WERI-Rb-1 (cell line): Measurements from ENCODE around the gene S1PR1.

Source experiments
- DNase-seq: peaks from one replicate; pipeline ENCODE4 v3.0.0-alpha.2; 2020
- H3K27ac ChIP-seq: fragments of 250-450 bp; sonication (Bioruptor Pico); 2 replicates; pipeline ENCODE4 v1.5.1; 2020; ENCODE audit warnings: mild to moderate bottlenecking, moderate library complexity
- H3K27me3 ChIP-seq: fragments of 250-450 bp; sonication (Bioruptor Pico); 2 replicates; pipeline ENCODE4 v1.5.1; 2021; ENCODE audit warnings: mild to moderate bottlenecking, low read depth, moderate library complexity; ENCODE audit not compliant: insufficient read depth, severe bottlenecking
- H3K36me3 ChIP-seq: fragments of 250-450 bp; sonication (Bioruptor Pico); 2 replicates; pipeline ENCODE4 v1.5.1; 2020; ENCODE audit warnings: mild to moderate bottlenecking, moderate library complexity
- H3K4me3 ChIP-seq: 2 replicates; pipeline ENCODE4 v1.5.1; 2011; ENCODE audit warnings: low read depth, mild to moderate bottlenecking, control low read depth, low read length
- H3K9me3 ChIP-seq: fragments of 250-450 bp; sonication (Bioruptor Pico); 2 replicates; pipeline ENCODE4 v1.5.1; 2021; ENCODE audit warnings: mild to moderate bottlenecking, moderate library complexity; ENCODE audit not compliant: severe bottlenecking
- TF ChIP-seq, protein P1 (sequence below): IDR thresholded peaks from 2 replicates; pipeline ENCODE4 v1.5.1; 2011; ENCODE audit warnings: low read depth, mild to moderate bottlenecking, control low read depth, inconsistent platforms, low read length

The S1PR1 gene

DNA sequence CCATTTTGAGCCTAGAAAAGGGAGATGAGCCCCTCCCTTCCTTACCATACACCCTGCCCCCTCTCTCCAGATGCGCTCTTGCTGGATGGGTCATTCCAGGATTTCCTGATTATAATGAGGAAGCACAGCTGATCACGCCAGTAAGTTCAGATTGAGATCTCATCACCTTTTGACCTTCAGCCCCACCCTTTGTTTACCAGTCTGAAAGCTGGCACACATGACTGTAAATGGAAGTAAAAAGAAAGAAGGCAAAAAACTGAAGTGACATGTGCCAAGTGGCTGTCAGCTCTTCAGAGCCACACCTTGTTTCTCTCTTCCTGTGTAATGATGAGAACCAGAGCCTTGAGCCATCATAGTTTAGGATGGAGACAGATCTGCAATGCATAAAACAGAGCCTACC lies 27.9 kb downstream of the S1PR1 start:
- TF ChIP-seq, protein P1, sequence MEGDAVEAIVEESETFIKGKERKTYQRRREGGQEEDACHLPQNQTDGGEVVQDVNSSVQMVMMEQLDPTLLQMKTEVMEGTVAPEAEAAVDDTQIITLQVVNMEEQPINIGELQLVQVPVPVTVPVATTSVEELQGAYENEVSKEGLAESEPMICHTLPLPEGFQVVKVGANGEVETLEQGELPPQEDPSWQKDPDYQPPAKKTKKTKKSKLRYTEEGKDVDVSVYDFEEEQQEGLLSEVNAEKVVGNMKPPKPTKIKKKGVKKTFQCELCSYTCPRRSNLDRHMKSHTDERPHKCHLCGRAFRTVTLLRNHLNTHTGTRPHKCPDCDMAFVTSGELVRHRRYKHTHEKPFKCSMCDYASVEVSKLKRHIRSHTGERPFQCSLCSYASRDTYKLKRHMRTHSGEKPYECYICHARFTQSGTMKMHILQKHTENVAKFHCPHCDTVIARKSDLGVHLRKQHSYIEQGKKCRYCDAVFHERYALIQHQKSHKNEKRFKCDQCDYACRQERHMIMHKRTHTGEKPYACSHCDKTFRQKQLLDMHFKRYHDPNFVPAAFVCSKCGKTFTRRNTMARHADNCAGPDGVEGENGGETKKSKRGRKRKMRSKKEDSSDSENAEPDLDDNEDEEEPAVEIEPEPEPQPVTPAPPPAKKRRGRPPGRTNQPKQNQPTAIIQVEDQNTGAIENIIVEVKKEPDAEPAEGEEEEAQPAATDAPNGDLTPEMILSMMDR: no peak
- DNase-seq: no peak
- no peaks in the 10 kb centered on the region for H3K9me3 ChIP-seq

GRCh38 chr1:101265684-101266083 lies 28.9 kb downstream of the S1PR1 start:
- no peaks in the 10 kb centered on the region for H3K27me3 ChIP-seq
- TF ChIP-seq, protein P1: no peak
- no peak overlapping the region for H3K27ac ChIP-seq
- H3K9me3 ChIP-seq: no peaks in the 10 kb centered on the region
- DNase-seq: no peak
- no peak overlapping the region for H3K4me3 ChIP-seq
- no peaks in the 10 kb centered on the region for H3K36me3 ChIP-seq

More for the DNA sequence above, 27.9 kb downstream of the S1PR1 start:
- Histone ChIP-seq H3K27me3 (peaks cover under 1% of the 10 kb centered on the region), H3K27ac (no peak overlapping the region), H3K4me3 (no peak overlapping the region), H3K36me3 (no peaks in the 10 kb centered on the region)

GRCh38 chr1:101267082-101267481 lies 30.3 kb downstream of the S1PR1 start:
- no peaks in the 10 kb centered on the region for H3K27me3 ChIP-seq
- TF ChIP-seq, protein P1: no peak
- no peak for DNase-seq
- no peak overlapping the region for H3K4me3 ChIP-seq
- H3K27ac ChIP-seq: no peak overlapping the region
- H3K36me3 ChIP-seq: no peaks in the 10 kb centered on the region
- H3K9me3 ChIP-seq: no peaks in the 10 kb centered on the region

- Histone ChIP-seq H3K27me3 (no peaks in the 10 kb centered on the region), H3K4me3 (no peak overlapping the region), H3K36me3 (no peaks in the 10 kb centered on the region), H3K9me3 (no peaks in the 10 kb centered on the region), H3K27ac (no peak overlapping the region)
- no peak for DNase-seq
- TF ChIP-seq, protein P1: no peak
These were observed 32.1 kb downstream of the S1PR1 start for GRCh38 chr1:101268893-101269292.

DNA sequence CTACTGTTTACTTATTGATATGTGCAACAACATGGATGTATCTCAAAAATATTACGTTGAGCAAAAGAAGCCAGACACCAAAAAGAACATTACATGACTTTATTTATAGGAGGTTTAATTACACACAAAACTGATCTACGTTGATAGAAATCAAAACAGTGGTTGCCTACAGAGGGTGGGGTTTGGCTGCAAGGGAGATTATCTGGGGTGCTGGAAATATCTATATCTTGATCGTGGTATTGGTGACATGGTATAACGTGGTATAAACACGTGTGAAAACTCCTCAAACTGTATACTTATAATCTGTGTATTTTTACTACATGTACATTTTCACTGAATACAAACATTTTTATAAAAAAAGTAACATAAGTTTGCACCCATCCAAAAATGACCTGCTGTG lies 38.9 kb downstream of the S1PR1 start:
- Histone ChIP-seq H3K4me3 (no peak overlapping the region), H3K27me3 (peaks cover 27% of the 10 kb centered on the region), H3K9me3 (no peaks in the 10 kb centered on the region), H3K36me3 (no peaks in the 10 kb centered on the region), H3K27ac (no peak overlapping the region)
- DNase-seq: no peak
- TF ChIP-seq, protein P1: no peak

DNA sequence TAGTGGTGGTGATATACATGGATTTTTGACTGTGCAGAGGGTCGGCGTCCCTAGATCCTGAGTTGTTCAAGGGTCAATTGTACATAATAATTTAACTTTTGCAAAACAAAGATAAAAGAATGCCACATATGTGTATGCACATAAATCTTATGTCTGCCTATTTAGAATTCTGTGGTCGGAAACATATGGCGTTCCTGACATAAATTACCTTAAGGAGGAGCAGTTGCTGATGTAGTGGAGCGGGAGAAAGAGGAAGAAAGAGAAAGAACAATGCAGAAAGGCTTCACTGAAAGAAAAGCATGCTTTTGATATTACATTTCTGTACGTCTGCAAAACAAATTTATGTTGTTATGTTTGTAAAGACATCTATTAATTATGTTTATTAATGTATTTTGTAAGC lies 40.0 kb downstream of the S1PR1 start:
- DNase-seq: no peak
- no peak overlapping the region for H3K4me3 ChIP-seq

More for the DNA sequence above, 40.0 kb downstream of the S1PR1 start:
- H3K9me3 ChIP-seq: no peaks in the 10 kb centered on the region
- no peak overlapping the region for H3K27ac ChIP-seq
- TF ChIP-seq, protein P1: no peak
- H3K36me3 ChIP-seq: no peaks in the 10 kb centered on the region
- peaks cover 38% of the 10 kb centered on the region for H3K27me3 ChIP-seq
